Limb (tissue), 2 donors: Measurements from ENCODE around the gene NUMA1.

Experiments
- DNase-seq, 2 donors: peaks; one replicate each; pipeline ENCODE4 v3.0.0-alpha.2; 2016; ENCODE audit errors: extremely low spot score in 2 of 2

Gene NUMA1

GRCh38 chr11:72024069-72024754 is 56.1 kb downstream of the NUMA1 start:
- DNase-seq, result no peak

- DNase-seq, result no peak
Observed at GRCh38 chr11:72023335-72023734, 57.0 kb downstream of the NUMA1 start.

- no peak for DNase-seq
Observed at GRCh38 chr11:72018171-72018570, 62.2 kb downstream of the NUMA1 start.

- DNase-seq, result no peak
Observed at GRCh38 chr11:72015511-72016061, 64.8 kb downstream of the NUMA1 start.

GRCh38 chr11:72014761-72015320 is 65.5 kb downstream of the NUMA1 start:
- no peak for DNase-seq

- no peak for DNase-seq
Observed at GRCh38 chr11:72013765-72014711, 66.3 kb downstream of the NUMA1 start.

GRCh38 chr11:72012897-72013721 is 67.2 kb downstream of the NUMA1 start:
- DNase-seq, result no peak

GRCh38 chr11:72012091-72012630 is 68.2 kb downstream of the NUMA1 start:
- no peak for DNase-seq

GRCh38 chr11:72010529-72011233 is 69.7 kb downstream of the NUMA1 start:
- no peak for DNase-seq

GRCh38 chr11:72009156-72009555 is 71.2 kb downstream of the NUMA1 start:
- DNase-seq, result no peak

- DNase-seq, result no peak
Observed at GRCh38 chr11:72008728-72009127, 71.6 kb downstream of the NUMA1 start.

GRCh38 chr11:72007587-72007986 is 72.8 kb downstream of the NUMA1 start:
- no peak for DNase-seq

GRCh38 chr11:72007089-72007476 is 73.3 kb downstream of the NUMA1 start:
- no peak for DNase-seq

GRCh38 chr11:72006309-72007088 is 73.8 kb downstream of the NUMA1 start:
- DNase-seq, result no peak

GRCh38 chr11:72005347-72006260 is 74.7 kb downstream of the NUMA1 start:
- DNase-seq, result no peak

- DNase-seq, result no peak
Observed at GRCh38 chr11:72004515-72005346, 75.6 kb downstream of the NUMA1 start.

GRCh38 chr11:72003776-72004171 is 76.6 kb downstream of the NUMA1 start:
- no peak for DNase-seq
